ENCODE results near the gene B4GALT3. TPM values are rescaled to one million over a fixed set of nuclear protein-coding genes. Genes with fewer than 3 reads are reported as not detected.

B4GALT3 gene
- total RNA-seq, 1 donor from 2014 or later: 41.7 TPM

DNA sequence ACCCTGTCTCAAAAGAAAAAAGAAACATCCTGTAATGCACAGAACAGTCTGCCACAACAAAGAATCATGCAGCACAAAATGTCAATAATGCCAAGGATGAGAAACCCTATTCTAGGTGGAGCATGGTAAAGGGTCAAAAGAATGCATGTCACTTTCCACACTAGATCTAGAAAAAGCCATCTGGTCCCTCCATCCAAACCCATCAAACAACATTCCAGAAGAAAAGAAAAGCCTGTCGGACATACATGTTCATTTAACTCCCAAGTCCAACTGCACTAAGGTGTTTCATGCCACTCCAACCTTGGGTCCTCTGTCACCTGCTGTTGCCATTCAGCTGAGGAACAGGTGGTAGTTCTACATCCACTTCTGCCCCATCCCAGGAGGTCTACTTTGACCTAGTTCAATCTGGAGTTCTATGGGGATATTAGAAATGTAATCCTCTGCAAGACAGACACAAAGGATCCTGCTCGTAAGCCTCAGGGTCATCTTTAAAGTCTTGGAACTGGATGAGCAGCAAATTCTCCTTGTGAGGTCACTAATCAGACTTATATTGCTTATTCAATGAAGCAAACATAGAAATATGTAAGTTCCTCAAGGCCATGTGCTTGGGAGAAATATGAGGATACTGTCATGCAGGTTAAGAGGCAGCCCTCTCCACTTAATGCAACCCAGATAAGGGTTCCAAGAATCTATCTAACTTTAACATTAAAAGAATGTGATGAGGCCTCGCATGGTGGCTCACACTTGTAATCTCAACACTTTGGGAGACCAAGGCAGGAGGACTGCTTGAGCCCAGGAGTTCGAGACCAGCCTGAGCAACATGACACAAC, 48.5 kb downstream of the B4GALT3 start:
- TF ChIP-seq CTCF (IDR thresholded peaks at IDR 0.05): no peak
- POLR2A ChIA-PET: interaction anchor here (0.7 to 2.2 kb wide), 3 partner anchors 11 to 83 kb away, joined by 4 to 8 read pairs (median 6); partner anchors contain the start of genes NIT1, PFDN2 and USF1
- CTCF ChIA-PET: no interaction called here
- Mint-ChIP-seq H3K4me3 (no peak overlapping the region), H3K27ac (no peak overlapping the region), H3K27me3 (no peaks in the 10 kb centered on the region), H3K9me3 (no peaks in the 10 kb centered on the region), H3K4me1 (peaks cover 46% of the 10 kb centered on the region), H3K36me3 (ENCODE audit: low read depth) (peaks cover 65% of the 10 kb centered on the region)
- no peak for DNase-seq
- no peak for ATAC-seq (ENCODE audit: low read depth)
- intact Hi-C loops (cut with micrococcal nuclease): no loop called here

GRCh38 chr1:161127649-161128048, 49.7 kb downstream of the B4GALT3 start:
- intact Hi-C loops (cut with micrococcal nuclease): no loop called here
- CTCF ChIA-PET: no interaction called here
- POLR2A ChIA-PET: interaction anchor here (0.6 to 2.2 kb wide), 3 partner anchors 10 to 611 kb away, joined by 3 to 6 read pairs (median 3); partner anchors contain the start of genes NIT1, PFDN2 and PPOX
- no peak overlapping the region for H3K4me3 Mint-ChIP-seq
- H3K27ac Mint-ChIP-seq: no peak overlapping the region
- no peak for TF ChIP-seq CTCF (IDR thresholded peaks at IDR 0.05)
- ATAC-seq (ENCODE audit: low read depth) (no peak), DNase-seq (no peak)
- H3K27me3 Mint-ChIP-seq: no peaks in the 10 kb centered on the region
- H3K36me3 Mint-ChIP-seq (ENCODE audit: low read depth): peaks cover 76% of the 10 kb centered on the region
- no peaks in the 10 kb centered on the region for H3K9me3 Mint-ChIP-seq
- peaks cover 47% of the 10 kb centered on the region for H3K4me1 Mint-ChIP-seq

DNA sequence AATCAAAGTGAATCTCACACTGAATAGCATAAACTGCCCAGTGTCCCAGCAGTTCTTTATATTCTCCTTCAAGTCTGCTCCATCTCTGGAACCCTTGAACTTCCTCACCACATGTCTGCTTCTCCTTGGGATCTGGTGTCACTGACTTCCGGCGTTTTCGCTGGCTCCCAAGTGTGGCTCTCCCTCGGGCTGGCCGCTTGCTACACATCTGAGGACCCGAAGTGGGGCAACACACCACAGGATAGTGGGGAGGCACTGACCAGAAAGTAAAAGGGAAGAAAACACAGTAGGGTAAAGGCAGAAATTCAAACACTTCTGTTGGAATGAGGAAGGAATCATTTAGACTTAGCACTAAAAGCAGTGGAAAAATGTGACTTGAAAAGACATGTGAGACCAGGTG, 54.3 kb downstream of the B4GALT3 start:
- DNase-seq (no peak), ATAC-seq (ENCODE audit: low read depth) (no peak)
- no peaks in the 10 kb centered on the region for H3K9me3 Mint-ChIP-seq
- intact Hi-C loops (cut with micrococcal nuclease): no loop called here
- no peak overlapping the region for H3K4me3 Mint-ChIP-seq
- peak overlapping the region; percentile 80 for H3K27ac Mint-ChIP-seq
- CTCF ChIA-PET: interaction anchor here (1.2 kb wide), 1 partner anchor 126 kb away, joined by 3 read pairs; no protein-coding TSS in a partner anchor
- TF ChIP-seq CTCF (IDR thresholded peaks at IDR 0.05): no peak
- H3K36me3 Mint-ChIP-seq (ENCODE audit: low read depth): peaks cover 80% of the 10 kb centered on the region
- POLR2A ChIA-PET: interaction anchor here (0.6 to 2.5 kb wide), 3 partner anchors 10 to 1092 kb away, joined by 4 to 23 read pairs (median 4); partner anchors contain the start of gene DEDD
- H3K27me3 Mint-ChIP-seq: no peaks in the 10 kb centered on the region
- H3K4me1 Mint-ChIP-seq: peaks cover 62% of the 10 kb centered on the region

DNA sequence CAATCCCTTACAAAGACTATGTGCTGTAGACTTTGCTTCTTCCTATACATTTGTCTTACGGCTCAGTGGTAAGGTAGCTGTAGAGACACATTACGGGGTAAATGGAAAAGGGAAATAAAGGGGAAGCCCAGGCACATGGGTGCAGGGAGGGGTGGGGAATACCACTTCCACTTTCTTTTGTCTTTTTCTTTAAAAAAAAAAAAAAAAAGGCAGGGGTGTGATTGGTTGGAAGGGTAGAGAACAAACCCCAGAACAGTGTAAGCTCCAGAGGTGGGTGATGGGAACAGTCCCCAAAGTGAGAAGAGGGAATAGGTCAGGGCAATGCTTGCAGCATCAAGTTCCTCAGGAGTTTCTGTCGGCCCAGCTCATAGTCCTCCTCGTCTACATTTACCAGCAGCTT, 55.5 kb downstream of the B4GALT3 start:
- Mint-ChIP-seq H3K27me3 (no peaks in the 10 kb centered on the region), H3K4me1 (peaks cover 64% of the 10 kb centered on the region), H3K27ac (peak overlapping the region; percentile 80), H3K36me3 (ENCODE audit: low read depth) (peaks cover 75% of the 10 kb centered on the region), H3K9me3 (no peaks in the 10 kb centered on the region), H3K4me3 (peak overlapping the region; percentile 29)
- DNase-seq (no peak), ATAC-seq (ENCODE audit: low read depth) (peak; percentile 10)
- no peak for TF ChIP-seq CTCF (IDR thresholded peaks at IDR 0.05)
- ChIA-PET CTCF (interaction anchor here (1.2 kb wide), 2 partner anchors 16 to 125 kb away, joined by 3 read pairs; no protein-coding TSS in a partner anchor), POLR2A (interaction anchor here (0.6 to 2.5 kb wide), 15 partner anchors 11 to 721 kb away, joined by 3 to 23 read pairs (median 4); partner anchors contain the start of genes DEDD, TSTD1, UFC1 and USF1)
- intact Hi-C loops (cut with micrococcal nuclease): no loop called here

Other genes with a start within 250 kb of the B4GALT3 start
- gene ITLN2, start 222.7 kb downstream of the B4GALT3 start, total RNA-seq: not detected in 2 replicates
- gene F11R, start 156.4 kb downstream of the B4GALT3 start, total RNA-seq: 11.1 and 11.6 TPM in 2 replicates
- 69.8 and 70.2 TPM in 2 replicates for gene TSTD1, start 138.5 kb downstream of the B4GALT3 start, total RNA-seq
- gene USF1, start 131.5 kb downstream of the B4GALT3 start, total RNA-seq: 134 and 143 TPM in 2 replicates
- 154 and 158 TPM in 2 replicates for gene ARHGAP30, start 107.6 kb downstream of the B4GALT3 start, total RNA-seq
- not detected in 2 replicates for gene NECTIN4, start 87.9 kb downstream of the B4GALT3 start, total RNA-seq
- 2.9 and 3.6 TPM in 2 replicates for gene KLHDC9, start 79.1 kb downstream of the B4GALT3 start, total RNA-seq
- 43.8 and 67.9 TPM in 2 replicates for gene PFDN2, start 59.5 kb downstream of the B4GALT3 start, total RNA-seq
- gene NIT1, start 59.4 kb downstream of the B4GALT3 start, total RNA-seq: 40.5 and 43.9 TPM in 2 replicates
- gene DEDD, start 44.8 kb downstream of the B4GALT3 start, total RNA-seq: 39.5 and 40.5 TPM in 2 replicates
- 107 and 127 TPM in 2 replicates for gene UFC1, start 23.5 kb downstream of the B4GALT3 start, total RNA-seq
- 31.9 and 38.1 TPM in 2 replicates for gene USP21, start 18.0 kb downstream of the B4GALT3 start, total RNA-seq
- gene PPOX, start 11.1 kb downstream of the B4GALT3 start, total RNA-seq: 31.5 and 40.7 TPM in 2 replicates
- not detected in 2 replicates for gene ADAMTS4, start 21.5 kb upstream of the B4GALT3 start, total RNA-seq
- gene NDUFS2, start 24.9 kb upstream of the B4GALT3 start, total RNA-seq: 69.1 and 73.9 TPM in 2 replicates
- 0.60 and 0.69 TPM in 2 replicates for gene FCER1G, start 37.8 kb upstream of the B4GALT3 start, total RNA-seq
- gene APOA2, start 46.1 kb upstream of the B4GALT3 start, total RNA-seq: not detected in 2 replicates
- gene TOMM40L, start 48.6 kb upstream of the B4GALT3 start, total RNA-seq: 11.7 and 12.4 TPM in 2 replicates
- gene NR1I3, start 60.7 kb upstream of the B4GALT3 start, total RNA-seq: 0.15 TPM in 1 of 2 replicates, not detected in the other
- gene PCP4L1, start 81.2 kb upstream of the B4GALT3 start, total RNA-seq: not detected in 2 replicates
- gene MPZ, start 132.5 kb upstream of the B4GALT3 start, total RNA-seq: 5.8 and 6.6 TPM in 2 replicates
- gene SDHC, start 136.9 kb upstream of the B4GALT3 start, total RNA-seq: 160 and 179 TPM in 2 replicates
- not detected in 2 replicates for gene CFAP126, start 190.4 kb upstream of the B4GALT3 start, total RNA-seq